AML-193 (cell line): ENCODE data around the gene ASIC1.
"Not testable (repeated sequence)": the region's sequence is repeated elsewhere in the genome, so short reads cannot be mapped to it uniquely, and the experiment has no call there.

ENCODE experiments used
- DNase-seq, 2 experiments: peaks; one replicate each; lab custom pipeline; 2025; lab: John Stamatoyannopoulos, UW

ASIC1 gene

DNA sequence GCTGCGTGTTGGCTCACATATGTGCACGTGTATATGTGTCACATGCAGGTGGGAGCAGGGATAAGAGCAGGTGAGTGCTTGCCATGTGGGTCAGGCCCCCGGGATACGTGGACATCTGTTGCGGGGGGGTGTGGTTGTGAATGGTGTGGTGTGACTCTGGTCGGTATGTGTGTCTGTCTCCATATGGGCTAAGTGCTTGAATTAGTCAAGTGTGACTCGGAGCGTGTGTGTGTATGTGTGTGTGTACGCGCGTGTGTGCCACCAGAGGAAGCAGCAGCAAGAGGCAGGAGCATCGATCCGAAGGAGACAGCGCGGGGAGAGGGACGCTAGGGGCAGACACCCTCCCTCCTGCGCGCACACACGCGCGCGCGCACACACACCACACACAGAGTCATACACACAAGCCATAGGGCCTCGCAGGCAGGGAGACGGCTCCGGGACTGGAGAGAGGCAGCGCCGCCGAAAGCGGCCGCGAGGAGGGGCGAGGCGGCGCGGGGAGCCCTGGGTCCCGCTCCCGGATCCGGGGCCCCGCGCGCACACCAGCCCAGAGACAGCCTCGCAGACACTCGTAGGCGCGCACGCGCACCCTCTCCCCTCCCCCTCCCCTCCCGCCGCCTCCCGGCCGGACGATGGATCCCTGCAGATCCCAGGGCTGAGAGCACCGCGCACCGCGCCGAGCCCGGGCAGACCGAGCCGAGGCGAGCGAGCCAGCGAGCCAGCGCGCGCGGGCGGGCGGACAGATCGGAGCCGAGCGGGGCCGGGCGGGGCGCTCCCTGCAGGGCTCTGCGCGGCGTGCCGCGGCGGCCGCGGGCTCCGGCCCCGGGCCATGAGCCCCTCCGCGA lies at the start of gene ASIC1:
ASIC1 (plus strand) TSS at position 597 of the 842 bp plus-strand sequence. CDS start 1,171 bp downstream, outside the sequence.
- peak; percentile 11 to 37 for DNase-seq

DNA sequence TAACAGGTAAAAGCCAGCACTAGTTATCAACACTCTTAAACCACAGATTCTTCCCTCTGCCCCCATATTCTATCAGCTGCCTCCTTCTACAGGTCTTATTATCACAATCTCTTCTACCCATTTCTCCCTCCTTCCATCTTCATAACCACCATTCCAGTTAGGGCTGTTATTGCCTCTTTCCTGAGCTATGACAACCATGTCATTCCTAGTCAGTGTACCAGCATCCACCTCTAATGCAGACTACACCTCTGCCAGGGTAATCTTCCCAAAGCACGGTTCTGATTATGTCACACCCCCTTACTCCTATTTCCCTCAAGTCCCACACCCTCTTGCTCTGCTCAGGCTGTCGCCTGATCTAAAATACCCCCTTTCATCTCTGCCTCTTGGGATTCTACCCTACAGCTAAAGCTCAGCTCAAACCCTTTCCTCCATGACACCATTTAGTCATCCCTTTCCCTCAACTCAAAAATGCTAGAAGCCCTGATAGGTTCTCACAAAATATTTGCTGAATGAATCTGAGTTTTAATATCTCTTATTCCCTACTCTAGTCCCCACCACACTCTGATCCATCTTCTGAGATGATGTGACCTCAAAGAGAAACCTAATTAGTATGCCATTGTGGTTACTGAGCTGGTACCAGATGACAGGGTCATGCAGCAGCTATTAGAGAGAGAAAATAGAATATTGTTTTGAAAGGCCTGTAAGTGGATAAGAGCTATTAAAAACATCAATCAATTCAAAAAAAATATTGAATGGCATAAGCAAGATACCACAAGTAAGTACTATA lies 43.8 kb upstream of the ASIC1 start:
- DNase-seq, result no peak

DNA sequence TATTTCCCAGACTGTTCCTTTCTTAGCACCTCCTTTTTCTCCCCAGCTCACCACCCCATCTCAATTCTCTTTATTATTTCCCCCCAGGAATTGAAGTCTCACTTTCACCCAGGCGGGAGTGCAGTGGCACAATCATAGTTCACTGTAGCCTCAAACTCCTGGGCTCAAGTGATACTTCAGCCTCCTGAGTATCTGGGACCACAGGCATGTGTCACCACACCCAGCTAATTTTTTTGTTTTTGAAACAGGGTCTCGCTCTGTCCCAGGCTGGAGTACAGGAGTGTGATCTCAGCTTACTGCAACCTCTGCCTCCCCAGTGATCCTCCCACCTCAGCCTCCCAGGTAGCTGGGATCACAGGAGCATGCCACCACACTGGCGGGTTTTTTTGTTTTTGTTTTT lies 43.1 kb upstream of the ASIC1 start:
- no peak for DNase-seq

DNA sequence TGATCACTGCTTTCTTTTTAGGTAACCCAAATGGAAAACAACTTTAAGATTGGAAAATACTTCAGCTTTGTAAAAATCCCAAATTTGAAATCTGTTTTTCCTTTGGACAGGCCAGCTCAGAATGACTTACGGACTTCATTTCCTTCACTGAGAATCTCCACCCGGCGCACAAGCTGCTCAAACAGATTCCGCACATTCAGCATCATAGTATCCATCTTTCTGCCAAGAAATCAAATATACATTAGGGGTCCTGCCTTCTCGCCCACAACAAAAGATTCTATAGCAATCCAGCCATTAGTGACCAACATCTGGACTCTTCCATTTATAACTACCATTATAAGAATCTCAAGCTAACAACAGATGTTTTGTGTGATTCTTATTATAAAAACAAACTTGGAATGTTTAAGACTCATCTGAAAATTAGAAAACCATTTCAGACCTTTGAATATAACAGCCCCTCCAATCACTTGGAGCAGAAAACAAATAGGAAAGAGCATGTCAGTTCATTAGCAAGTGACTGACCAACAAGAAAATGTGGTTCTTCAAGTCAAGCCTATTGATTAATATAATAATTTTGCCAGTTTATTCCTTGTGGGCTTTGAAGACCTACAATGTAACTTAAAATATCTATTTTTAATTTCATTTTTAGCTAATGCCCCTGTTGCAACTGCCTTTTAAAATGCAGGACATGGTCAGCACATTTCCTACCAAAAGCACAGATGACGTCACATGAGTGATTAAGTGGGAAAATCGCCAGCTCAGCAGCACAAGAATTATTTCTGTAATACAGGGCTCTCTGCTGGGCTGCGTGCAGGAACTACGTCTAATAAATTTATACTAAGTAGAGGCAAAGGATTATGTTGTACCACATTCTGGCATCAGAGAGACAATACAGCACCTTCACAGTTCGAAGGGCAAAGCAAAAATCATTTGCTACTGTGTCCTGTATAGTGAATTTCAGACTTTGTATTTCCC lies 40.6 kb upstream of the ASIC1 start:
- DNase-seq, result no peak

DNA sequence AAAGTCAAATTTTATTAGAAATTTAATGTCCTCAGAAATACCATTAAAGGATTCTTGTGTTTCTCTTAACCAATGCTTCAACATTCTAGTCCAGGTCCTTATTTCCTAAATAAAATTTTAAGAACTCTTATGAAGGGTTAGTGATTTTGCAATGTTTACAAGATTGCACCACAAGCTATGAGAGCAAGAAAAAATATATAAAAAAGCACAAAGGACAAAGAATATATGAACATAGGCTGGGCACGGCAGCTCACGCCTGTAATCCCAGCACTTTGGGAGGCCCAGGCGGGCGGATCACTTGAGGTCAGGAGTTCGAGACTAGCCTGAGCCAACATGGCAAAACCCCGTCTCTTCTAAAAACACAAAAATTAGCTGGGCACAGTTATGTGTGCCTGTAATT lies 39.8 kb upstream of the ASIC1 start:
- peak; percentile 28 to 54 for DNase-seq

DNA sequence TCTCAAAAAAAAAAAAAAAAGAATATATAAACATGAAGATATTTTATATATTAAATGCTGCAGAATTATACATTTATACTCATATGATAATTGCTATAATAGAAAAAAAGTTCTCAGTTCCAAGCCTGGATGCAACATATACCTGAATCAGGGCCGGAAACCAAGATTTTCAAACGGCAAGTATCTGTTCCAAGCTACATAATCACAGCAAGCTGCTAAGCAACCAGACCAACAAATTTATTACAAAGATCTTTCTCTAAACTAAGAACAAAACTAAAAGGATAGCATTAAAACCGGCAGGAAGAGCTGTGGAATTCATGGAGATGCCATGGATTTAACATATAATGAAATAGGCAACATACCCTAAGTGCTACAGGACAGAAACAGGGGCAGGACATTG lies 39.2 kb upstream of the ASIC1 start:
- DNase-seq, result no peak

DNA sequence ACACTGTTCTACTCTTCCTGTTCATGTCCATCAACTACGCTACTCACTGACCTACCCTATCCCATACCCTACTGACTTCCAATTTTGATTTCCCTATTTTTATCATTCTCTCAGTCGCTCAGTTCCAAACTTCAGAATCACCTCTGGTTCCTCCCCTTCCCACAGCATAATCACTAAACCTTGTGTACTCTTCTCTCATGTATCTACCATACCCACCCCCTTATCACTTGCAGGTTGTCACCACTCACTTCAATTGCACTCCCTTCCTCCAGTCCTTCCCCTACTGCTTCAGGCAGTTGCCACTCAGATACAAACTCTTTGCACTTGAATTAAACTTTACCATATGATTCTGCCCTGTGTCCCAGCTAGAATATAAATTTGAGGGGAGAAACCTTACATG lies 38.4 kb upstream of the ASIC1 start:
- DNase-seq, result no peak

DNA sequence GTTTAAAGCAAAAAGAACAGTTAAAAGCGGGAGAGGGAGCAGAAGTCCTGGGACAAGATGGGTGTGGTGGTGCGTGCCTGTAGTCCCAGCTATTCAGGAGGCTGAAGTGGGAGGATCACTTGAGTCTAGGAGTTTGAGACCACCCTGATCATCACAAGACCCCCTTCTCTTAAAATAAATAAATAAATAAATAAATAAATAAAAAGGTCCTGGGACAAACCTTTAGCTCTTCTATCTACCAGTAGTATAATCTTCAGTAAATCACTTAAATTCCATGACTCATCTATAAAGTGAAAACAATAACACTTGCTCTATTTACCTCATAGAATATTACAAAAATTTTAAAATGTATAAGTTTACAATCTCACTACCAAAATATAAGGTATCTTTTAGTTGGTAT lies 37.9 kb upstream of the ASIC1 start:
- DNase-seq, result no peak

DNA sequence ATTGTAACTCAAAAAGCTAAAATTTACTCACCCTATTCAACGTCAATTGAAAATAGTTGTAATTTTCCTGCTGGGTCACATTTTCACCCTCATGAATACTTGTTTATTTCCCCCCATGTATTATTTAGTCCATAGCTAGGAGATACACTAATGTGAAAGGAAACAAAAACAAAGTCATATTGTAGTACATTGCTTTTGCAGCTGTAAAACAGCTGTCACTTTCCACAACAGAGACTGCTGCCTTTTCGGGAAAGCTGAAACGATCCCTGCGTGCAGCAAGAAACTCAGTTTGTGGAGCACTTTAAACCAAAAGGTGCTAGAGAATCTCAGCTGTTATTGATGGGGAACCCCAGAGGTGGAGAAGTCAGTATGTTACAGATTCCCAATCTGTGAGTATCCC lies 36.4 kb upstream of the ASIC1 start:
- DNase-seq, result no peak

DNA sequence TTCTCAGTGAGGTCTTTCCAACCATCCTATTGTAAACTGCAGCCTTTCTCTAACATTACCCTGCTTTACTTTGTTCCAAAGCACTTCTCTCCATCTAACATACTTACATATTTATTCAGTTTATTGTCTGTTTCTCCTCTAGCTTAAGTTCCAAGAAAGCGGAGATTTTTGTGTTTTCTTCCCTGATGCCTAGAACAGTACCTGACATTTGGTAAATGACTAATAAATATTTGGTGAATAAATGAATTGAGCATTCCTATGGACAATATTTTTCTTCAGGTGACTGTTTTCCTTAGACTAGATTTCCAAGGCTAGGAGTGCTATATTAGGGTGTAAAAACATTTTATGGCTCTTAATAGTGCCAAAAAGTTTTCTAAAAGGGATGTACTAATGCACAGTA lies 34.5 kb upstream of the ASIC1 start:
- no peak for DNase-seq

DNA sequence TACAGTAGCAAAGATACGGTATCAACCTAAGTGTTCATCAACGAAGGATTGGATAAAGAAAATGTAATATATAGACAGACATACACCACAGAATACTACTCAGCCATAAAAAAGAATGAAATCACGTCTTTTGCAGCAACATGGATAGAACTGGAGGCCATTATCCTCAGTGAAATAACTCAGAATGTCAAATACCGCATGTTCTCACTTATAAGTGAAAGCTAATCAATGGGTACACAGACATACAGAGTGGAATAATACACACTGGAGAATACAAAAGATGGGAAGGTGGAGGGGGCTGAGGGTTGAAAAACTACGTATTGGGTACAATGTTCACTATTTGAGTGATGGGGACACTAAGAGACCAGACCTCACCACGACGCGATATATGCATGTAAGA lies 33.2 kb upstream of the ASIC1 start:
- DNase-seq, result no peak

DNA sequence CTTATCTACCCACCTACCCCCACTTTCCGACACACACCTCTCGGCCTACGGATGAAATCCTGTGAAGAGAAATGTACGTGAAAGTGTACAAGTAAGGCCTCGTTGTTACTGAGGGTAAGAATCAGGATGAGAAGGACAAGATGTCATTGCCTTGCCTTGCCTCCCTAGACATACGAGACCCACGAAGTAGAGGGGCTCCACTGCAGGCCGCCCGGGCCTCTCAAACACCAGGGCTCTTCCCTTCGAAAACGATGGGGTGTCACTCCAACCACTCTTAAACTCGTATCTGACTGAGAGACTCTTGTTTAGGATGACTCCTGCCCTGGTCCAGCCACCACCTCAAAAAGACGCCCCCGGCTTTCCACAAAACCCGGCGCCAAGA lies 32.6 kb upstream of the ASIC1 start:
- no peak for DNase-seq

DNA sequence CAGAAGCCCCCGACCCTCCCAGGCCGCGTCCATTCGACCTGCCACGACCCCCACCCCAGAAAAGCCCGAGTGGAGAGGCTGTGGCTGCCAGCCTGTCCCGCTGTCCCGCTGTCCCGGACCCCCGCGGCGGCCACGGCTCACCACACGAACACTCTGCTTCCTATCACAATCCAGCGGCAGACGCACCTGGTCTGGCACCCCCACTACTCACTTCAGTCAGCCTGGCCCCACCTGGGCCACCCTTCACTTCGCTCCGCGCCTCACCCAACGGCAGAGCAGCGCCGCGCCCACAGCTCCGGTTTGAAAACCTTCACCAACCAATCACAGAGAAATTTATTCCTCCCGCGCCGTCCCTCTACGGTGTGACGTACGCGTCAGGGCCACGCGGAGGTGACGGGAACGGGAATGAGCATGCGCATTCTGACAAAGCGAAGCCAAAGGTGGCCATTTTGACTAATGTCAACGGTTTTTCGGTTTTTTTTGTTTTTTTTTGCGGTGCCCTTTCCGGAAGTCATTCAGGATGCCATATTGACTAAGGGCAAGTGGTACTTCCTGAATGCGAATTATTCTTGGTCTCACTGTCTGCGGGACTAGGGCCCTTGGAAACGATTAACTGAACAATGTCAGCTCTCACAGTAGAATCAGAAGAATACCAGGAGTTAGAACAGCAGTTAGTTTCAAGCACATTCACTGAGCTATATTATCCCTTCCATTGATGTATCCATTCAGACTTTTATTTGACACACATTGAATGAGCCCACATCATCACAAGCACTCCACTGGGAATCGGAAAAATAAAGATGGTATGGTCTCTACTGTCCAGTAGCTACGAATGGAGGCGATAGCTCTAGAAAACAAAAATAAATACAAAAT lies 32.0 kb upstream of the ASIC1 start, which contains the start of gene RACGAP1:
RACGAP1 (minus strand) TSS at position 308 of the 873 bp plus-strand sequence. CDS start 8,779 bp downstream, outside the sequence.
- DNase-seq, result peak; percentile 94 to 97

DNA sequence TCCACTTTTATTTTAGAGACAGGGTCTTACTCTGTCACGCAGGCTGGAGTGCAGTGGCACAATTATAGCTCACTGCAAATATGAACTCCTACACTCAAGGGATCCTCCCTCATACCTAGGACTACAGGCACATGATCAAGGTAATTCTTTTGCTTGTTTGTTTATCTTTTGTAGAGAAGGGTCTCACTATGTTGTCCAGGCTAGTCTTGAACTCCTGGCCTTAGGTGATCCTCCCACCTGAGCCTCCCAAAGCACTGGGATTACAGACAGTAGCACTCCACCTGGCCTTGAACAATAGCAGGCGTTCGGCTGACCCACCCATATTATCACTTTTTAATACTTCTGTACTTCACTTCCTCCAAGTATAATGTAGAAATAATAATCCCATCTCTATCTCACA lies 30.7 kb upstream of the ASIC1 start:
- DNase-seq, result no peak

DNA sequence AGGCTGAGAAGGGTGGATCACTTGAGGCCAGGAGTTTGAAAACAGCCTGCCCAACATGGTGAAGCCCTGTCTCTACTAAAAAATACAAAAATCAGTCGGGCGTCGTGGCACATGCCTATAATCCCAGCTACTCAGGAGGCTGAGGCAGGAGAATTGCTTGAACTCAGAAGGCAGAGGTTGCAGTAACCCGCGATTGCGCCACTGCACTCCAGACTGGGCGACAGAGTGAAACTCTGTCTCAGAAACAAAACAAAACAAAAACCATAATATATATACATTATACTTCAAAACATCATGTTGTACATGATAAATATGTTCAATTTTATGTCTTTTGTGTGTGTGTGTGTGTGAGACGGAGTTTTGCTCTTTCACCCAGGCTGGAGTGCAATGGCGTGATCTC lies 26.9 kb upstream of the ASIC1 start:
- DNase-seq, result not testable (repeated sequence)

DNA sequence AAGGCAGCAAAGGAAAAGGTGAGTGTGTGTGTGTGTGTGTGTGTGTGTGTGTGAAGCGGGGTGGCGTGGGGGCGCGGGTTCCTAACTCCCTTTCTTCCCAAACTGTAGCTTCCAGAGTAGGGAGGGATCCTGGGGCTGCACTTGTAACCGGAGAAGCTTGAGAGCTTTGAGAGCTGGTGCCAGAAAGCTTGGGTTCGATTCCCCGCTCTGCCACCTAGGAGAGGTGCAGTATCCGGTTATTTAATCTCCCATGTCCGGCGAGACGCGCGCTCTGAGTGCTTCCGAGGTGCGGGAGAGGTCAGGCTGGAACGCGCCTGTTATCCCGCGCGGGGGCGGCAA lies 24.9 kb upstream of the ASIC1 start:
- no peak for DNase-seq

DNA sequence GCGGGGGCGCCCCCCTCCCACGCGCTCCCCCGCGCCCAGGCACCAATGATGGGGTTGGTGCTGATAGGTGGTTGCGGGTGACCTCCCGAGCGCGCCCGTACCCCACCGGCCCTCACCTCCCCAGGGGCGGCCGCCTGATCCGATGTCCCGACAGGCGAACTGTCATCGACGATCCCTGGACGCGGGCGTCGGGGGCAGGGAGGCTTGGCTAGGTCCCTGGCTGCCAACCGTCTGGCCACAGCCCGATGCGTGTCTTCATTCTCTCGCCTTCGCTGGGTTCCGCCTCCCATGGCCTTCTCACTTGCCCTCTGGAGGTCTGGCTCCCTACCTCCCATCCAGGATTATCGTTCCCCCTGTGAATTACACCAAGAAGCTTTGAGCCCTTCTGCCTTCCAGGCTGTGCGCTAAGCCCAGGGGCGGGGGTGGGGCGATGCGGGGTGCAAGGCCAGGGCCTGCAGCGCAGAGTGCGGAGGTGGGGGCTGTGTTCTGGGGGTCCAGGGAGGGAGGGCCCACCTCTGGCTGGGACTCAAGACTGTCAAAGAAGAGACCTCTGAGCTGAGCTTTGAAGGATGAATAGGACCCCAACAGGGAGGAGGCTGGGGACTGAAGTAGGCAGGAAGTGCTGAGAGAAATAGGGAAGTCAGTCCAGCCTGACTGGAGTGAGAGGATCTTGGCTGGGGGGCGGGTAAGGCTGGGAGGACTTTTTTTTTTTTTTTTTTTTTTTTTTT lies 24.4 kb upstream of the ASIC1 start:
- peak; percentile 44 to 70 for DNase-seq

DNA sequence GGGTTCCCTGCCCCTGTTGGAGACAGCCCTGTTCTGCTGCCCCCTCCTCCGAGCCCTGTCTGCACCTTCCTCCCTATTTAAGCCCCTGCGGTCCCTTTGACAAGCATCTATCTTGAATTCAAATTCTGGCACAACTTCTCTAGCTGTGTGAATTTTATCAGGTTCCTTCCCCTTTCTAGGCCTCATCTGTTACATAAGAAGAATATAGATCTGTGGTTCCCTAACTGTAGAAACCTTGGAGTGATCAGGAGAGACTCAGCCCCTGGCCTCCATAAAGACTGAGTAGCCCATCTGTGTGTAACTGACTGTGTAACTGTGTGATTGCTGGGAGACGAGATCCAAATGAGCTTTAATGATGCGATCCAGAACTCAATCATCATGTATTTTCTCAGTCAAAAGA lies 19.1 kb upstream of the ASIC1 start:
- DNase-seq, result peak; percentile 22 to 27

DNA sequence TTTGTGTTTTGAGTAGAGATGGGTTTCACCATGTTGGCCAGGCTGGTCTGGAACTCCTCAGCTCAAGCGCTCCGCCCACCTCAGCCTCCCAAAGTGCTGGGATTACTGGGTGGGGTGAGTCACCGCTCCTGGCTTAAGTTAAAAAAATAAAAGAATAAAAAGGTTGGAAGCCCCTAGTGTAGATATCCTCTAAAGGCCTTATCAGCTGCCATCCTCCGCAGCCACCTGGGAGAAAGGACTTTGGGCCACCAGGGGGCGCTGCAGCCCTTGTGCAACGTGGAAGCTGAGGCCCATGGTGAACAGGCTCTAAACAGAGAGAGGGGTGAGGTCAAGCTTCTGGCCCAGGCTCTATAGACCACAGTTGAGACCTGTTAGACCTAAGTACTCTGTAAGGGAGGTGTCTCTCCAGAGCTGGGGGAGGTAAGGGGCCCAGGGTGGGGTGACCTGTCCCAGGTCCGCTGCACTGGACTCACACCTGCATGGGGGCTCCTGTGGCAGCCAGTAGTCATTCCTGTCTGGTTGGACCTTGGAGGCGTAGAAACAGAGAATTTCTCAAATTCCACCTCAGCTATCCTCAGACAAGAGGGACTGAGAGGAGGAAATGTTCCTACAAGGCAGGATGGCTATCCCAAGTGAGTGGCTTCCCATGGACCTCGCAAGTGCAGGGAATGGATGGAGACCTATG lies 18.1 kb upstream of the ASIC1 start:
- DNase-seq, result peak; percentile 45 to 63

DNA sequence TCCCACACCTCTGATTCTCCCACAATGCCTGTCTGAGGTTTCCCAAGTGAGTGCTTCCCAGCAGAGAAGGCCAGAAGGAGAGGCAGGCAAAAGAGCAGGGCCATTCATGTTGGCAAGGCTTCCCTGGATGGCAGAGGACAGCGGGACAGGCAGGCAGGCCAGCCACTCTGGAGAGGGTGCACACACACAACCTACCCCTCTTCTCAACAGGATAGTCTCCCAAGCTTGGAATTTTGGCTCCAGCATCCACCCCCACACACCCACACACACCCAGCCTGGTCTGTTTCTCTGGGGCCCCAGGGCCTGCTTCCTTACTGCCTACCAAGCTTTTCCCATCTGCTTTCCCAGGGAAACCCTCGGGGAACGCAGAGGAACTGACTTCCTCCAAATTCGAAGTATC lies 16.7 kb upstream of the ASIC1 start:
- DNase-seq, result no peak
